MCF 10A (cell line): ENCODE measurements around the gene URB1. TPM values are rescaled to one million over a fixed set of nuclear protein-coding genes. Genes with fewer than 3 reads are reported as not detected.

ENCODE experiments used
- BruUV-seq: library from RNA; stranded (reverse); fragments of 400-500 nt; replicated peaks from 2 replicates; lab custom pipeline; 2021; lab: Mats Ljungman, UMichigan
- CTCF ChIA-PET: fragments of 300-600 bp; sonication (Branson Sonifier 250); formaldehyde crosslinking; extraction: SDS; loops from one replicate; lab custom pipeline; 2021; ENCODE audit warnings: antibody characterized with exemption, inconsistent platforms; lab: Yijun Ruan, JAX
- POLR2A ChIA-PET: fragments of 300-600, 350-650 bp; sonication (Branson Sonifier 250); formaldehyde crosslinking; extraction: SDS; loops from one replicate; lab custom pipeline; 2020; ENCODE audit warnings: antibody characterized with exemption, inconsistent platforms; lab: Yijun Ruan, JAX
- DNase-seq: peaks from one replicate; pipeline ENCODE4 v3.0.0-alpha.2; 2018; ENCODE audit not compliant: unreplicated experiment
- H3K27ac Mint-ChIP-seq: one replicate; pipeline ENCODE4 v1.8.0; 2022; ENCODE audit warnings: mild to moderate bottlenecking, low read depth, mixed read lengths; ENCODE audit not compliant: unreplicated experiment
- H3K27me3 Mint-ChIP-seq: one replicate; pipeline ENCODE4 v1.8.0; 2022; ENCODE audit warnings: mixed read lengths; ENCODE audit not compliant: insufficient read depth, unreplicated experiment
- H3K36me3 Mint-ChIP-seq: one replicate; pipeline ENCODE4 v1.8.0; 2022; ENCODE audit warnings: mild to moderate bottlenecking, moderate library complexity, mixed read lengths; ENCODE audit not compliant: insufficient read depth, unreplicated experiment
- H3K4me1 Mint-ChIP-seq: one replicate; pipeline ENCODE4 v1.8.0; 2022; ENCODE audit warnings: mixed read lengths; ENCODE audit not compliant: insufficient read depth, unreplicated experiment
- H3K4me3 Mint-ChIP-seq: one replicate; pipeline ENCODE4 v1.8.0; 2022; ENCODE audit warnings: mild to moderate bottlenecking, moderate library complexity, mixed read lengths; ENCODE audit not compliant: unreplicated experiment
- H3K9me3 Mint-ChIP-seq: one replicate; pipeline ENCODE4 v1.8.0; 2022; ENCODE audit warnings: mixed read lengths; ENCODE audit not compliant: unreplicated experiment
- intact Hi-C: fragments of 100-400 bp; cut with micrococcal nuclease; formaldehyde crosslinking; loops from 2 replicates; pipeline ENCODE4 v1.14.1; 2022
- total RNA-seq: library from RNA; stranded (reverse); gene quantifications from 2 replicates; pipeline ENCODE4 v1.2.3, GENCODE V29; 2022
- TF ChIP-seq, protein P1 (sequence below): fragments of 200-600 bp; IDR thresholded peaks from one replicate; pipeline ENCODE4 v1.8.0; 2022; ENCODE audit warnings: antibody characterized with exemption, mild to moderate bottlenecking; ENCODE audit not compliant: unreplicated experiment

Gene URB1
- total RNA-seq, 1 experiment from 2014 or later: 43.5 TPM

DNA sequence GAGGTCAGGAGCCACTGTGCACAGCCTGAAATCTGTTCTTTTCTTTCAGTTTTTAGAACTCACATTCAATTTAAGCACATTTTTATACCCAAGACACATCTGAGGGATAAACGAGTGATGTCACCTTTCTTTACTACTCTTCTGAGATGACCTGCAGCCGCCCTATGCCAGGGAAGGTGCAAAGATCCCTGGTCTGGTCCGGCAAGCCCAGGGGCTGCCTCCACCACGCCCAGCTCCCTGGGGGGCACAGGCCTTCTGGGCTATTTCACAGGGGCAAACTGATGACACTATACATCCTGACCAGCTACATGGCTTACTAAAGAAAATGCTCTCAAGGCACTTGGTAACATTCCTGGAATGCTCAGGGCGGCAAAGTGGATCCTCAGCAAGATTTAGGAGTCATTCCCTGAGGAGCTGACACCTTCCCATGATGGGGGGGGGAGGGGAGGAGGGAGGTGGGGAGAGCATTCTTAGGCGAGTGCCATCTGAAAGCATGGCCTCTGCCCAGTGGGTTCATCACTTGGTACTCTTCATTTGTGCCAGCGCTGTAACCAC lies 82.8 kb downstream of the URB1 start:
- H3K4me1 Mint-ChIP-seq: no peaks in the 10 kb centered on the region
- H3K4me3 Mint-ChIP-seq: no peak overlapping the region
- no peak overlapping the region for H3K27ac Mint-ChIP-seq
- TF ChIP-seq, protein P1, sequence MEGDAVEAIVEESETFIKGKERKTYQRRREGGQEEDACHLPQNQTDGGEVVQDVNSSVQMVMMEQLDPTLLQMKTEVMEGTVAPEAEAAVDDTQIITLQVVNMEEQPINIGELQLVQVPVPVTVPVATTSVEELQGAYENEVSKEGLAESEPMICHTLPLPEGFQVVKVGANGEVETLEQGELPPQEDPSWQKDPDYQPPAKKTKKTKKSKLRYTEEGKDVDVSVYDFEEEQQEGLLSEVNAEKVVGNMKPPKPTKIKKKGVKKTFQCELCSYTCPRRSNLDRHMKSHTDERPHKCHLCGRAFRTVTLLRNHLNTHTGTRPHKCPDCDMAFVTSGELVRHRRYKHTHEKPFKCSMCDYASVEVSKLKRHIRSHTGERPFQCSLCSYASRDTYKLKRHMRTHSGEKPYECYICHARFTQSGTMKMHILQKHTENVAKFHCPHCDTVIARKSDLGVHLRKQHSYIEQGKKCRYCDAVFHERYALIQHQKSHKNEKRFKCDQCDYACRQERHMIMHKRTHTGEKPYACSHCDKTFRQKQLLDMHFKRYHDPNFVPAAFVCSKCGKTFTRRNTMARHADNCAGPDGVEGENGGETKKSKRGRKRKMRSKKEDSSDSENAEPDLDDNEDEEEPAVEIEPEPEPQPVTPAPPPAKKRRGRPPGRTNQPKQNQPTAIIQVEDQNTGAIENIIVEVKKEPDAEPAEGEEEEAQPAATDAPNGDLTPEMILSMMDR: no peak
- POLR2A ChIA-PET: no interaction called here
- no peaks in the 10 kb centered on the region for H3K27me3 Mint-ChIP-seq
- CTCF ChIA-PET: interaction anchor here (0.7 kb wide), 1 partner anchor 26 kb away, joined by 3 read pairs; no protein-coding TSS in a partner anchor
- no TSS peak for BruUV-seq
- intact Hi-C loops: no loop called here
- no peak for DNase-seq
- no peaks in the 10 kb centered on the region for H3K9me3 Mint-ChIP-seq
- peaks cover 72% of the 10 kb centered on the region for H3K36me3 Mint-ChIP-seq

DNA sequence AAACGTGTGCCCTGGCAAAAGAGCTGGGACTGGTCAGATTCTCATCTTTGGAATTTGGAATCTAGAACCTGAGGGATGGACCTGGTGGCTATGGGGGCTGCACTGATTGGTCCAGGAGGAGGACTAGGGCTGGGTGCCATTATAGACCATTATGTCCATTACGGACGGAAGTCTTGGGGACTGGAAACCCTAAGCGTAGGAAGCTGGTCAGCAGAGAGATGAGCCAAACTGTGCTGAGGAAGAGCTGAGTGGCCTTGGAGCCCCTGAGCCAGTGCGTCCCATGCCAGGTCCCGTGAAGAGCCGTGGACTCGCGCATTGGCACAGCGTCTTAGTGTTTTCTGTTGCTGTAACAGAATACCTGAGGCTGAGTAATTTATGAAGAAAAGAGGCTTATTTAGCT lies 84.1 kb downstream of the URB1 start:
- Mint-ChIP-seq H3K4me1 (no peaks in the 10 kb centered on the region), H3K4me3 (no peak overlapping the region), H3K27me3 (no peaks in the 10 kb centered on the region), H3K36me3 (peaks cover 59% of the 10 kb centered on the region), H3K9me3 (no peaks in the 10 kb centered on the region), H3K27ac (no peak overlapping the region)
- intact Hi-C loops: no loop called here
- no peak for DNase-seq
- ChIA-PET POLR2A (no interaction called here), CTCF (interaction anchor here (1.5 to 1.8 kb wide), 2 partner anchors 11 to 529 kb away, joined by 4 to 5 read pairs; no protein-coding TSS in a partner anchor)
- BruUV-seq: no TSS peak
- TF ChIP-seq, protein P1: no peak

DNA sequence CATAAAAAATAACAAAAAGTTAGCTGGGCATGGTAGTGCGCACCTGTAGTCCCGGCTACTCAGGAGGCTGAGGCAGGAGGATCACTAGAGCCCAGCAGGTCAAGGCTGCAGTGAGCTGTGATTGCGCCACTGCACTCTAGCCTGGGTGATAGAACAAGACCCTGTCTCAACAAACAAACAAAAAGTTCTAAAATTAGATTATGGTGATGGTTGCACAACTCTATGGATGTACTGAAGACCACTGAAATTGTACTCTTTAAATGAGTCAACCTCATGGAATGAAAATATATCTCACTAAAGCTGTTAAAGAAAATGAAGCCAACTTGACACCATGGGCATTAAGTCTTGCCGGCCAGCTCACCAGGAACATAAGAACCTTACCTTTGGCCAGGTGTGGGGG lies 85.1 kb downstream of the URB1 start:
- POLR2A ChIA-PET: no interaction called here

DNA sequence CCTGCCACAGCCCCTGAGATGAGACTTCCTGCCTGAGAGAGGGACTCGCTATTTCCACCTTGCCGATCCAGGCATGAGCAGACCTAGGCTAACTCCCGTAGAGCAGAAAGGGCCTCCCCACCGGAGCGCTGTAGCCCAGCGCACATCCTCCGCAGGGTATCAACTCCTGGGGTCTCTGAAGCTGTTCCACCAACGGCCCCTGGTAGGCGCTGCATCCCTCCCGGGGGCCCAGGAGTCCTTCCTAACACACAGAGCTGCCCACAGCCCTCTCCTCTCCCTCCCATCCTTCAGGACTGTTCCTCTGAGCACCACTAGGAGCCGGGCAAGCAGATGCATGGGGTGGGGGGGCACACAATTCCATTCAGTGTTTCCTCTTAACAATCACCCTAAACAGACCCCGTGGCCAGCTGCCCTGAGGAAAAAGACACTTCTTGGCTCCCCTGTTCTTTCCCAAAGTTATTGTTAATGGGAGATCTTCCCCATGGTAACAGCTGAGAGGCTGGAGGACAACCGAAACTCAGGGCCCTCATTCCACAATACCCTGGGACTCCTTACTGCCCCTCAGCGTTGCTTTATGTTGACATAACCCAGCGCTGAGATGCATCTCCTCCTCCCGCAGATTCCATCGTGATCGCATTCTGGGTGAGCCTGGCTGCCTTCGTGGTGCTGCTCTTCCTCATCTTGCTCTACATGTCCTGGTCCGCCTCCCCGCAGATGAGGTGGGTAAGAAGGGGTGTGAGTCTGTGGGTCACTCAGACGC lies 86.6 kb downstream of the URB1 start:
- DNase-seq: no peak
- no peak overlapping the region for H3K4me3 Mint-ChIP-seq
- peak overlapping the region; percentile 27 for H3K27ac Mint-ChIP-seq
- ChIA-PET CTCF (interaction anchor here (0.6 kb wide), 1 partner anchor 80 kb away, joined by 4 read pairs; no protein-coding TSS in a partner anchor), POLR2A (interaction anchor here (0.6 kb wide), 1 partner anchor 86 kb away, joined by 3 read pairs; no protein-coding TSS in a partner anchor)
- no TSS peak for BruUV-seq
- no peaks in the 10 kb centered on the region for H3K27me3 Mint-ChIP-seq
- intact Hi-C loops: no loop called here
- no peaks in the 10 kb centered on the region for H3K4me1 Mint-ChIP-seq
- H3K9me3 Mint-ChIP-seq: no peaks in the 10 kb centered on the region
- peaks cover 47% of the 10 kb centered on the region for H3K36me3 Mint-ChIP-seq
- TF ChIP-seq, protein P1: peak; percentile 13

More for the DNA sequence above, 85.1 kb downstream of the URB1 start:
- intact Hi-C loops: no loop called here
- CTCF ChIA-PET: interaction anchor here (0.6 to 1.8 kb wide), 4 partner anchors 11 to 633 kb away, joined by 3 to 5 read pairs (median 4); no protein-coding TSS in a partner anchor
- TF ChIP-seq, protein P1: no peak
- Mint-ChIP-seq H3K36me3 (peaks cover 49% of the 10 kb centered on the region), H3K4me3 (no peak overlapping the region), H3K9me3 (no peaks in the 10 kb centered on the region), H3K27ac (no peak overlapping the region), H3K27me3 (no peaks in the 10 kb centered on the region), H3K4me1 (no peaks in the 10 kb centered on the region)
- BruUV-seq: no TSS peak
- DNase-seq: peak; percentile 25
